Measurements from ENCODE around the gene BCAM. TPM values are rescaled to one million over a fixed set of nuclear protein-coding genes. Genes with fewer than 3 reads are reported as not detected.

The BCAM gene
- polyA plus RNA-seq, 2 of the 4 experiments (the other 2 are of a cell fraction) = 18.4 to 88.1 TPM

- TF ChIP-seq CTCF (IDR thresholded peaks at IDR 0.05) (no peak), CHD4 (IDR thresholded peaks at IDR 0.05; ENCODE audit: borderline replicate concordance) (no peak), JUNB (IDR thresholded peaks at IDR 0.05) (no peak), JUN (IDR thresholded peaks at IDR 0.05) (no peak), RNF2 (IDR thresholded peaks at IDR 0.05; ENCODE audit: borderline replicate concordance, low read depth) (no peak), CBX2 (IDR thresholded peaks at IDR 0.05; ENCODE audit: borderline replicate concordance, low read depth) (no peak), RARB (CRISPR knock-in tag; IDR thresholded peaks at IDR 0.05) (no peak), HEYL (CRISPR knock-in tag; IDR thresholded peaks at IDR 0.05) (no peak), ZNF302 (CRISPR knock-in tag; IDR thresholded peaks at IDR 0.05) (no peak), POLR2A (IDR thresholded peaks at IDR 0.05; ENCODE audit: low read length) (no peak), PBX3 (IDR thresholded peaks at IDR 0.05) (no peak), MAFK (IDR thresholded peaks at IDR 0.05; ENCODE audit: partially characterized antibody) (no peak), ZSCAN20 (CRISPR knock-in tag; IDR thresholded peaks at IDR 0.05) (no peak)
- H3K4me1 ChIP-seq = peaks cover 31% of the 10 kb centered on the region
- H3K4me3 ChIP-seq = no peak overlapping the region
- FAIRE-seq (no peak), ATAC-seq (no peak), DNase-seq (ENCODE audit: low read depth in 1 of 2, low spot score in 1 of 2) (no peak)
- 96% methylated on average over 2 of the region's 2 CpGs for WGBS (ENCODE audit: missing lambda C conversion rate)
- no peaks in the 10 kb centered on the region for H3K9me3 ChIP-seq
- POLR2A ChIA-PET = no interaction called here
- H3K27ac ChIP-seq = no peak overlapping the region
- CTCF ChIA-PET = interaction anchor here (0.6 to 2.8 kb wide), 8 partner anchors 24 to 275 kb away, joined by 3 to 10 read pairs (median 4); no protein-coding TSS in a partner anchor
- H3K4me2 ChIP-seq = no peak overlapping the region
Observed at GRCh38 chr19:44851427-44851826, 42.5 kb downstream of the BCAM start.

GRCh38 chr19:44855606-44856005, 46.7 kb downstream of the BCAM start:
- ChIA-PET CTCF (interaction anchor here (1.2 kb wide), 1 partner anchor 10 kb away, joined by 3 read pairs; the partner anchor contains the start of gene NECTIN2), POLR2A (no interaction called here)
- WGBS (ENCODE audit: missing lambda C conversion rate) = 90% methylated on average over 1 of the region's 1 CpG

More at GRCh38 chr19:44855606-44856005, 46.7 kb downstream of the BCAM start:
- Histone ChIP-seq H3K4me2 (no peak overlapping the region), H3K4me1 (peaks cover 3% of the 10 kb centered on the region; the same call in 1 of the 3 replicates), H3K9me3 (no peaks in the 10 kb centered on the region), H3K27ac (no peak overlapping the region), H3K4me3 (no peak overlapping the region)
- TF ChIP-seq EHMT2 (IDR thresholded peaks at IDR 0.05; ENCODE audit: low read depth) = no peak
- TF ChIP-seq ATOH8 (CRISPR knock-in tag; IDR thresholded peaks at IDR 0.05; ENCODE audit: low read depth) = no peak
- TF ChIP-seq TFCP2L1 (CRISPR knock-in tag; IDR thresholded peaks at IDR 0.05) = no peak
- no peak for TF ChIP-seq JUN (IDR thresholded peaks at IDR 0.05)
- TF ChIP-seq ELK1 (IDR thresholded peaks at IDR 0.05; ENCODE audit: low read depth, low read length) = no peak
- ATAC-seq (no peak), FAIRE-seq (no peak), DNase-seq (ENCODE audit: low read depth in 1 of 2, low spot score in 1 of 2) (no peak)
